Upper lobe of right lung (tissue), 1 donor: ENCODE results near the gene C4orf46. TPM values are rescaled to one million over a fixed set of nuclear protein-coding genes. Genes with fewer than 3 reads are reported as not detected.
"Not testable (repeated sequence)": the region's sequence is repeated elsewhere in the genome, so short reads cannot be mapped to it uniquely, and the experiment has no call there.

Source experiments
- ATAC-seq: fragments of 200-7000 bp; cut with Tn5 transposase; one replicate; pipeline ENCODE4 v1.9.1; 2020; ENCODE audit warnings: mild to moderate bottlenecking, moderate library complexity
- DNase-seq: peaks from one replicate; pipeline ENCODE4 v3.0.0-alpha.2; 2020
- H3K27ac ChIP-seq: fragments of 200-600 bp; one replicate; pipeline ENCODE4 v1.8.0; 2022
- H3K27me3 ChIP-seq: fragments of 200-600 bp; one replicate; pipeline ENCODE4 v1.8.0; 2022; ENCODE audit warnings: mild to moderate bottlenecking
- H3K36me3 ChIP-seq: fragments of 200-600 bp; one replicate; pipeline ENCODE4 v1.8.0; 2022
- H3K4me1 ChIP-seq: fragments of 200-600 bp; one replicate; pipeline ENCODE4 v1.8.0; 2022
- H3K4me3 ChIP-seq: fragments of 200-600 bp; one replicate; pipeline ENCODE4 v1.8.0; 2022; ENCODE audit warnings: mild to moderate bottlenecking
- H3K9me3 ChIP-seq: fragments of 200-600 bp; one replicate; pipeline ENCODE4 v1.8.0; 2022
- CTCF ChIP-seq: fragments of 200-600 bp; IDR thresholded peaks from one replicate; pipeline ENCODE4 v1.8.0; 2022; ENCODE audit warnings: antibody characterized with exemption
- intact Hi-C: fragments of 100-400 bp; cut with DNase I; formaldehyde crosslinking; loops from one replicate; pipeline ENCODE4 v1.11.0; 2022
- total RNA-seq: library from RNA; stranded (reverse); fragmentation: NEBNext Ultra II Directional; extraction: Animal tissue kit (Norgen Biotek cat#: 25700); gene quantifications from one replicate; pipeline ENCODE4 v1.2.1, GENCODE V29; 2021
- donor health status: DM: no; HTN: yes; CAD: no; lungs with severe emphysema.

C4orf46 gene
- total RNA-seq, 1 donor from 2014 or later = 3.9 TPM

GRCh38 chr4:158664806-158665205 lies 6.9 kb downstream of the C4orf46 start:
- TF ChIP-seq CTCF = no peak
- no peaks in the 10 kb centered on the region for H3K27me3 ChIP-seq
- ATAC-seq = no peak
- no peaks in the 10 kb centered on the region for H3K9me3 ChIP-seq
- no peaks in the 10 kb centered on the region for H3K36me3 ChIP-seq
- intact Hi-C loops = no loop called here
- no peaks in the 10 kb centered on the region for H3K4me1 ChIP-seq
- no peak overlapping the region for H3K4me3 ChIP-seq
- H3K27ac ChIP-seq = no peak overlapping the region
- DNase-seq = no peak

- H3K9me3 ChIP-seq, H3K4me3 ChIP-seq, H3K36me3 ChIP-seq, H3K27me3 ChIP-seq, intact Hi-C loops, ATAC-seq, DNase-seq, H3K4me1 ChIP-seq, H3K27ac ChIP-seq: not testable (repeated sequence)
These were observed 7.7 kb downstream of the C4orf46 start for GRCh38 chr4:158663707-158664625.

- intact Hi-C loops, H3K9me3 ChIP-seq, H3K4me3 ChIP-seq, DNase-seq, H3K27ac ChIP-seq, H3K36me3 ChIP-seq, H3K4me1 ChIP-seq, H3K27me3 ChIP-seq, ATAC-seq: not testable (repeated sequence)
These were observed 8.4 kb downstream of the C4orf46 start for GRCh38 chr4:158663255-158663654.

- no peak for TF ChIP-seq CTCF
- no peak for ATAC-seq
- H3K4me3 ChIP-seq = no peak overlapping the region
- no peak overlapping the region for H3K27ac ChIP-seq
- no peaks in the 10 kb centered on the region for H3K9me3 ChIP-seq
- H3K4me1 ChIP-seq = no peaks in the 10 kb centered on the region
- no peaks in the 10 kb centered on the region for H3K36me3 ChIP-seq
- DNase-seq = no peak
- H3K27me3 ChIP-seq = no peaks in the 10 kb centered on the region
- intact Hi-C loops = no loop called here
These were observed 14.4 kb downstream of the C4orf46 start for GRCh38 chr4:158657291-158657690.

- Histone ChIP-seq H3K9me3 (no peaks in the 10 kb centered on the region), H3K27me3 (no peaks in the 10 kb centered on the region), H3K4me1 (no peaks in the 10 kb centered on the region), H3K36me3 (no peaks in the 10 kb centered on the region), H3K4me3 (no peak overlapping the region), H3K27ac (no peak overlapping the region)
- intact Hi-C loops = no loop called here
- DNase-seq (no peak), ATAC-seq (no peak)
- no peak for TF ChIP-seq CTCF
These were observed 15.2 kb downstream of the C4orf46 start for GRCh38 chr4:158656439-158656838.

GRCh38 chr4:158652920-158653319 lies 18.8 kb downstream of the C4orf46 start:
- TF ChIP-seq CTCF = no peak
- intact Hi-C loops = no loop called here

More at GRCh38 chr4:158652920-158653319, 18.8 kb downstream of the C4orf46 start:
- ATAC-seq (no peak), DNase-seq (no peak)
- no peaks in the 10 kb centered on the region for H3K36me3 ChIP-seq
- H3K4me3 ChIP-seq = no peak overlapping the region
- H3K9me3 ChIP-seq = no peaks in the 10 kb centered on the region
- no peaks in the 10 kb centered on the region for H3K4me1 ChIP-seq
- H3K27ac ChIP-seq = no peak overlapping the region
- H3K27me3 ChIP-seq = no peaks in the 10 kb centered on the region
